ENCODE data around the gene GPR61.

Gene GPR61

DNA sequence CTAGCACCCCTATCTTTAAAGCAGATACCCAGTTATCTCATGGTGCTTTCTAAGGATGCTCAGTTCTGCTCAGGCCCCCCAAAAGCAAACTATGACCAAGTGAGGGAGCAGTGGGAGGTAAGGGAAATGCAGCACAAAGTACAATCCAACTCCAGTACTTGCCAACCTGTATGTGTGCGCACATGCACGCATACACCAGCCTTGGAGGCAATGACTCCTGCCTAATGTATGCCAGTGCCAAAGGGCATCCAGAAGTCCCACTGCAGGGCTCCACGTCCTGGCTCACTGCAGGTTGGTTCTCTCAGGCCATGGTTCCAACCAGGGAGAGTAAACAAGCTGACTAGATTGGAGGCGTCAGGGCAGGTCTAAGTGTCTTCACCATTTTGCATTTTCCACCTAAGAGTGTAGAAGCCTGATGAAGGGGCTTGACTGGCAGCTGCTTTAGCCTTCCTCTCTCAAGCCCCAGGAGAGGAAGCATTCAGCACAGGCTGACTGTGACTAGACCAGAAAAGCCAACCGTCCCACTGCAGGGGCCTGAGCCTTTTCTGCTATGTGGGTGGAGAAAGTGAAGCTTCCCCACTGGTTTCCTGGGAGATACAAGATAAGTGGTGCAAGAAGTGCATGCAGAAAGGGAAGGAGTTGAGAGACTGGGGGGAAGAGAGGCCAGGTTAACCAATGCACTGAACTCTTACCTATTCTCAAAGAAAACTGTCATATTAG is 37.9 kb upstream of the GPR61 start:
- no peak for DNase-seq (ENCODE audit: extremely low read depth, low read depth)
- no peak for TF ChIP-seq CTCF (IDR thresholded peaks at IDR 0.05; ENCODE audit: low read depth, low read length)

GRCh38 chr1:109502364-109502851 is 37.3 kb upstream of the GPR61 start:
- no peak for DNase-seq (ENCODE audit: extremely low read depth, low read depth)
- no peak for TF ChIP-seq CTCF (IDR thresholded peaks at IDR 0.05; ENCODE audit: low read depth, low read length)

DNA sequence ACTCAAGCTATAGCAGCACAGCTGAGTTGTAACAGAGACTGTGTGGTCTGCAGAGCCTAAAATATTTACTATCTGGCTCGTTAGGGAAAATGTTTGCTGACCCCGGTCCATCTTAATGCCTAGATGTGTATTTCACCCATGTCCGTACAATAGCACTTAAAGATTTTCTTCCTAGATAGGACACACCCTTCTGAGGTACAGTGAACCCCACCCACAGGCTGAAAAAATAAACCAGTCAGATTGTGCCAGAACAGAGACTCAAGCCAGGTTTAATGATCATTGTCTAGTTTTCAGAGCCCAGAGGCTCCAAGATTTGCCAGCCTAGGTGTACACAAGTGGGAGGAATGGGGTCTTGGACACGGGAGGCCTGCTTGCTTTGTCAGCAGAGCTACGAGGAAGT is 35.7 kb upstream of the GPR61 start:
- no peak for TF ChIP-seq CTCF (IDR thresholded peaks at IDR 0.05; ENCODE audit: low read depth, low read length)
- DNase-seq (ENCODE audit: extremely low read depth, low read depth): no peak

DNA sequence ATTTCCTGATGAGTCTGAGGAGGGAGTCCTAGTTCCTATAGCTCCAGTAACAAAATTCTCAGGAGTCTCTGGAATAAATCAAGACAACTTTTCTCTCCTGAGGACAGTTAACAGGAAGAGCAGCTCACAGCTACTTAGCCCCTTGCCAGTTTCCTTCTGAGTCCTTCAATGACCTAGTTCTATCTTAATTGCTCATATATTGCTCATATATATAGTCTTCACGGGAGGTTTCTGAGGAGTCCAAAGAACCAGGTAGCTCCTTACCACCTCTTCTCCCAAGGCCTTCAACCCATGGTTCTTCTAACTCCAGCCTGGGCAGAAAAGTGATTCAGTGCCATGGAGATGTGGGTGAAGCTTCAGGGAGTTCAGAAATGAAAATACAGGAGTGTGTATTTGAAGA is 34.7 kb upstream of the GPR61 start:
- no peak for DNase-seq (ENCODE audit: extremely low read depth, low read depth)
- no peak for TF ChIP-seq CTCF (IDR thresholded peaks at IDR 0.05; ENCODE audit: low read depth, low read length)

DNA sequence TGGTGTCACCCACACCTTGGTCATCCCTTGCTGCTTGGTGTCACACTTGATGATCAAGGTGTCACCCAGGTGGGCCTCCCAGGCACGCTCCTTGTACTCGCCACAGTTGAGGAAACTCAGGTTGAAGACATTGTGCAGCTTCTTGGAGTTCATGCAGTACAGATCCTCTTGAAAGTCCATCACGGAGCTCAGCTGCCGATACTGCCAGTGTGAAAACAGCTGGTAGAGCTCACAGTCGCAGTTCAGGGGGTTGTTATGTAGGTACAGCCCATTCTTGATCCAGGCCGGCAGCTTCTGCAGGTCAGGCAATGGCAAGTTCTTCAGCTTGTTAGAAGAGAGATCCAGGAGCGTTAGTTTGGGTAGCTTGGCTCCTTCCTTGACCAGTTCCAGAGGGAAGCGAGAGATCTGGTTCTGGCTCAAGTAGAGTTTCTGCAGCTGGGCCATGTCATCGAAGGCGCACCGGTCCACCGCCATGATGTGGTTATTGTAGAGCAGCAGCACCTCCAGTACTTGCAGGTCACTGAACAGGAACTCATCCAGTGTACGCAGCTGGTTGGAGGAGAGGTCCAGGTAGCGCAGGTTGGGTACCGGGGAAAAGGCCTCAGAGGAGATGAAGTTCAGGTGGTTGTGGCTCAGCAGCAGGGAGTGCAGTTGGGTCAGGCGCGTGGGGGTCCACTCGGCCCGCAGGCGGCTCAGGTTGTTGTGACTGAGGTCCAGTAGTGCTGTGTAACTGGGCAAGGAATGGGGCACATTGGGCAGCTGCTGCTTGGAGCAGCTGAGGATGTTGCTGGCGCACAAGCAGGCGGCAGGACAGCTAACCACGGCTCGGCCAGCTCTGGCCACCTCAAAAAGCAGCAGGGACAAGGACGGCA is 31.4 kb upstream of the GPR61 start:
- TF ChIP-seq CTCF (IDR thresholded peaks at IDR 0.05; ENCODE audit: low read depth, low read length): no peak
- DNase-seq (ENCODE audit: extremely low read depth, low read depth): no peak

GRCh38 chr1:109508873-109509175 is 30.8 kb upstream of the GPR61 start:
- no peak for TF ChIP-seq CTCF (IDR thresholded peaks at IDR 0.05; ENCODE audit: low read depth, low read length)
- no peak for DNase-seq (ENCODE audit: extremely low read depth, low read depth)
